Peyer's patch (tissue), 4 donors: ENCODE results near the gene MYL12A.

Experiments
- CTCF ChIP-seq, 6 experiments: fragments of 450-650 bp in 4 of 6; fragments of 200-600 bp in 2 of 6; sonication (generic) in 1 of 6; IDR thresholded peaks; one replicate each; pipeline ENCODE4 v1.5.1; 2017 to 2019; ENCODE audit warnings: antibody characterized with exemption in 6 of 6, mild to moderate bottlenecking in 3 of 6, moderate library complexity in 1 of 6
- POLR2A ChIP-seq, 2 donors: fragments of 450-650 bp; IDR thresholded peaks; one replicate each; pipeline ENCODE4 v1.5.1; 2017; ENCODE audit warnings: antibody characterized with exemption in 2 of 2, mild to moderate bottlenecking in 2 of 2, moderate library complexity in 2 of 2

- TF ChIP-seq POLR2A (IDR thresholded peaks at IDR 0.05): no peak
- TF ChIP-seq CTCF (IDR thresholded peaks at IDR 0.05): no peak
Measured at GRCh38 chr18:3199942-3200645, 47.5 kb upstream of the MYL12A start.
